Cardiac fibroblast (primary cell): ENCODE results near the gene KCTD15.

Experiments used
- DNase-seq, 2 donors: peaks; one replicate each; pipeline versions ENCODE4 v3.0.0 to v3.0.0-alpha.2; 2010; ENCODE audit warnings: low read depth in 2 of 2
- H3K4me3 ChIP-seq, 2 donors: replicated peaks in 1 of 2; 1 replicate in 1 of 2; 2 replicates in 1 of 2; pipeline ENCODE4 v1.5.1; 2011; ENCODE audit warnings: low read depth in 2 of 2, low read length in 2 of 2, mild to moderate bottlenecking in 2 of 2, moderate library complexity in 1 of 2
- CTCF ChIP-seq: IDR thresholded peaks from one replicate; pipeline ENCODE4 v1.5.1; 2011; ENCODE audit warnings: low read depth, mild to moderate bottlenecking, low read length, inconsistent platforms

Gene KCTD15

GRCh38 chr19:33840783-33841182, 44.1 kb downstream of the KCTD15 start:
- no peak for TF ChIP-seq CTCF
- no peak for DNase-seq
- H3K4me3 ChIP-seq: no peak overlapping the region

- no peak for TF ChIP-seq CTCF
- DNase-seq: no peak
- H3K4me3 ChIP-seq: no peak overlapping the region
Measured at GRCh38 chr19:33841685-33842084, 45.0 kb downstream of the KCTD15 start.

GRCh38 chr19:33844478-33844877, 47.8 kb downstream of the KCTD15 start:
- no peak for TF ChIP-seq CTCF
- DNase-seq: no peak
- no peak overlapping the region for H3K4me3 ChIP-seq

- H3K4me3 ChIP-seq: no peak overlapping the region
- DNase-seq: no peak
- TF ChIP-seq CTCF: no peak
Measured at GRCh38 chr19:33845498-33845897, 48.8 kb downstream of the KCTD15 start.

- no peak for TF ChIP-seq CTCF
- no peak overlapping the region for H3K4me3 ChIP-seq
- no peak for DNase-seq
Measured at GRCh38 chr19:33849551-33850147, 53.0 kb downstream of the KCTD15 start.

GRCh38 chr19:33859016-33859415, 62.3 kb downstream of the KCTD15 start:
- no peak for TF ChIP-seq CTCF
- H3K4me3 ChIP-seq: no peak overlapping the region
- DNase-seq: no peak
